ENCODE results near the gene ASH1L.

DNA sequence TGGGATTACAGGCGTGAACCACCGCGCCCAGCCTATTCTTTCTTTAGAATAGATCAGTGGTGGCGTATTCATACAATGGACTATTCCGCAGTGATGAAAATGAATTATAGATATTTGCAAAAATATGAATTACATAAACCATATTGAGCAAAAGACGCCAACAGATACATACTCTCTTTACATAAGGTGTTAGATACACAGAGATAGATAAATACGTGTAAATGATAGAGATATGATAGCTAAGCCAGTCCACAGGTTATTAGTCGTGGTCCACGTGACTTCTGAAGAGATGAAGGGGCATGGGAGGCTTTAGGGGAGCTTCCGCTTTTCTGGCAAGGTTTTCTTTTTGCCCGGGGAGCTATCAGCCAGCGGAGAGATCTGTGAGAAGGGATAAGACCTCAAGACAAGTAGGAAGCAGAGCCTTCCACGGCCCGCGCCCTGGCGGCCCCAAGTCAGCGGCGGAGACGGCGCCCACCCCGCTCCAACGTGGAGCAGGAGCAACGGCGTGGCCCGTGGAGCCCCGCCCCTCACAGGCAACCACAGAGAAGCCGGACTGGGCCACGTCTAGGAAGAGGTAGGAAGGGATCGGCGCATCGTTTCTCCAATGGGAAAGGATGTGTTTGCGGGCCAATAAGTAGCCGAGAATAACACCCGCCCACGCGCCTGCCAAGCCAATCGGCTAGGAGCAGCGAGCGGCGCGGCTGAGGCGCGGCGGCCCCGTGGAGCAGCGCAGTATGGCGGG, 47.1 kb upstream of the ASH1L start, which contains the start of gene MSTO1:
- TF ChIP-seq, protein P1, sequence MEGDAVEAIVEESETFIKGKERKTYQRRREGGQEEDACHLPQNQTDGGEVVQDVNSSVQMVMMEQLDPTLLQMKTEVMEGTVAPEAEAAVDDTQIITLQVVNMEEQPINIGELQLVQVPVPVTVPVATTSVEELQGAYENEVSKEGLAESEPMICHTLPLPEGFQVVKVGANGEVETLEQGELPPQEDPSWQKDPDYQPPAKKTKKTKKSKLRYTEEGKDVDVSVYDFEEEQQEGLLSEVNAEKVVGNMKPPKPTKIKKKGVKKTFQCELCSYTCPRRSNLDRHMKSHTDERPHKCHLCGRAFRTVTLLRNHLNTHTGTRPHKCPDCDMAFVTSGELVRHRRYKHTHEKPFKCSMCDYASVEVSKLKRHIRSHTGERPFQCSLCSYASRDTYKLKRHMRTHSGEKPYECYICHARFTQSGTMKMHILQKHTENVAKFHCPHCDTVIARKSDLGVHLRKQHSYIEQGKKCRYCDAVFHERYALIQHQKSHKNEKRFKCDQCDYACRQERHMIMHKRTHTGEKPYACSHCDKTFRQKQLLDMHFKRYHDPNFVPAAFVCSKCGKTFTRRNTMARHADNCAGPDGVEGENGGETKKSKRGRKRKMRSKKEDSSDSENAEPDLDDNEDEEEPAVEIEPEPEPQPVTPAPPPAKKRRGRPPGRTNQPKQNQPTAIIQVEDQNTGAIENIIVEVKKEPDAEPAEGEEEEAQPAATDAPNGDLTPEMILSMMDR (IDR thresholded peaks at IDR 0.05 in 2 of 3, conservative IDR thresholded peaks at IDR 0.05 in 1 of 3; ENCODE audit: borderline replicate concordance in 1 of 3, insufficient read depth in 1 of 3, low read depth in 2 of 3, low read length in 2 of 3): no peak
- no peak for TF ChIP-seq JUND (IDR thresholded peaks at IDR 0.05)
- TF ChIP-seq POLR2A (IDR thresholded peaks at IDR 0.05; ENCODE audit: borderline replicate concordance, extremely low read depth, insufficient read depth, insufficient read length): peak; percentile 73
- TF ChIP-seq RAD21 (IDR thresholded peaks at IDR 0.05; ENCODE audit: low read depth): no peak
- peak; percentile 72 for TF ChIP-seq SIN3A (IDR thresholded peaks at IDR 0.05; ENCODE audit: low read depth)
- peak; percentile 84 for TF ChIP-seq POLR2AphosphoS5 (IDR thresholded peaks at IDR 0.05; ENCODE audit: low read depth, low read length)
- TF ChIP-seq ZFX (IDR thresholded peaks at IDR 0.05): no peak; the same call in 1 of the 2 replicates

Measured in HCT116 (cell line).